H1 (cell line): ENCODE measurements around the gene BLTP2.

Source experiments
- CBX5 ChIP-seq: fragments of 300-800, 300-1000 bp; sonication (generic); IDR thresholded peaks from 2 replicates; pipeline ENCODE4 v1.7.1; 2016; ENCODE audit warnings: antibody characterized with exemption, low read length, low read depth
- CTCF ChIP-seq, 3 experiments: IDR thresholded peaks; 1 replicate in 2 of 3; 2 replicates in 1 of 3; pipeline versions ENCODE4 v1.5.1 to v1.6.1; 2011; ENCODE audit warnings: low read length in 3 of 3, mild to moderate bottlenecking in 3 of 3, inconsistent platforms in 2 of 3, low read depth in 1 of 3, moderate library complexity in 1 of 3; ENCODE audit not compliant: insufficient read depth in 1 of 3; ENCODE audit errors: control extremely low read depth in 1 of 3
- POLR2A ChIP-seq, 2 experiments: IDR thresholded peaks; 1 replicate in 1 of 2; 2 replicates in 1 of 2; pipeline ENCODE4 v1.6.1; 2011; ENCODE audit warnings: low read depth in 2 of 2, low read length in 2 of 2, mild to moderate bottlenecking in 2 of 2; ENCODE audit errors: control extremely low read depth in 1 of 2
- RFX5 ChIP-seq: IDR thresholded peaks from 2 replicates; pipeline ENCODE4 v1.6.1; 2011; ENCODE audit warnings: low read depth, low read length, improper control_type of control experiment, borderline replicate concordance

GRCh38 chr17:28689011-28689410 lies 44.1 kb upstream of the BLTP2 start:
- no peak for TF ChIP-seq CTCF (IDR thresholded peaks at IDR 0.05; ENCODE audit: control extremely low read depth in 1 of 3, insufficient read depth in 1 of 3, low read depth in 1 of 3, low read length in 3 of 3)
- TF ChIP-seq POLR2A (IDR thresholded peaks at IDR 0.05; ENCODE audit: control extremely low read depth in 1 of 2, low read depth in 2 of 2, low read length in 2 of 2) = no peak
- TF ChIP-seq CBX5 = no peak
- no peak for TF ChIP-seq RFX5
